Pancreas (tissue), 10 donors: ENCODE results near the gene CALML3. TPM values are rescaled to one million over a fixed set of nuclear protein-coding genes. Genes with fewer than 3 reads are reported as not detected.

Experiments used
- ATAC-seq, 4 donors: fragments of 200-7000 bp; cut with Tn5 transposase; one replicate each; pipeline versions ENCODE4 v1.8.0 to v1.9.1; 2020; ENCODE audit warnings: mild to moderate bottlenecking in 4 of 4, moderate library complexity in 4 of 4
- DNase-seq, 6 donors: peaks; one replicate each; pipeline ENCODE4 v3.0.0-alpha.2; 2020
- FAIRE-seq: peaks from 2 replicates; lab custom pipeline; 2012; peaks lifted over from hg19 to GRCh38; lab: Jason Lieb, UNC
- H3K27ac ChIP-seq, 4 donors: fragments of 200-600 bp; sonication (generic); 1 replicate in 3 of 4; 2 replicates in 1 of 4; pipeline versions ENCODE4 v1.5.0 to v1.8.0; 2020
- H3K27me3 ChIP-seq, 4 donors: fragments of 200-600 bp; one replicate each; pipeline ENCODE4 v1.8.0; 2021
- H3K36me3 ChIP-seq, 3 donors: fragments of 200-600 bp; sonication (generic) in 1 of 3; one replicate each; pipeline versions ENCODE4 v1.5.0 to v1.8.0; 2020 to 2021
- H3K4me1 ChIP-seq, 3 donors: fragments of 200-600 bp; one replicate each; pipeline ENCODE4 v1.8.0; 2021
- H3K4me3 ChIP-seq, 4 donors: fragments of 200-600 bp; sonication (generic) in 2 of 4; one replicate each; pipeline versions ENCODE4 v1.5.0 to v1.8.0; 2020 to 2021
- H3K9me3 ChIP-seq, 4 donors: fragments of 200-600 bp; one replicate each; pipeline ENCODE4 v1.8.0; 2021
- CTCF ChIP-seq, 4 donors: fragments of 200-600 bp; sonication (generic) in 3 of 4; IDR thresholded peaks; one replicate each; pipeline versions ENCODE4 v1.5.0 to v1.8.0; 2021; ENCODE audit warnings: antibody characterized with exemption in 4 of 4
- WGBS, 2 donors: extraction: QIAGEN DNeasy Blood & Tissue Kit; methylation state at CpG; one replicate each; pipeline ENCODE4 v1.1.7; 2013; 5-methylcytosine and 5-hydroxymethylcytosine counted together
- intact Hi-C, 3 donors: fragments of 100-400 bp; cut with DNase I; formaldehyde crosslinking; loops; one replicate each; pipeline versions ENCODE4 v1.11.1 to v1.14.2; 2022
- polyA plus RNA-seq, 2 donors: library from polyadenylated mRNA; stranded (reverse); fragments of 200-250 nt; gene quantifications; one replicate each; pipeline ENCODE4 v1.2.3, GENCODE V29; 2013
- total RNA-seq, 6 donors: library from RNA; stranded (reverse); fragmentation: NEBNext Ultra II Directional in 4 of 6; extraction: Animal tissue kit (Norgen Biotek cat#: 25700) in 4 of 6; gene quantifications; one replicate each; pipeline versions ENCODE4 v1.2.1 to v1.2.4, GENCODE V29; 2021 to 2023
- donor health status: healthy with polysubstance abuse.
- donor health status: DM: no; HTN: no; CAD: no; lungs with moderate emphysema.
- donor health status: DM: no; HTN: no; CAD: no.
- donor health status: control.
- donor health status: control.
- donor health status: Bipolar disorder and iron deficiency.
- donor health status: DM: yes; HTN: yes; CAD: no.
- donor health status: DM: no; HTN: no; CAD: no.
- donor health status: DM: no; HTN: no; CAD: no.
- donor health status: DM: yes; HTN: yes; CAD: no.

CALML3 gene
- total and polyA plus RNA-seq, 8 donors = 0.05 to 0.08 TPM; not detected in 6

GRCh38 chr10:5515948-5516761, 8.6 kb upstream of the CALML3 start:
- intact Hi-C loops = no loop called here
- FAIRE-seq (no peak), ATAC-seq (no peak), DNase-seq (peak in 1 of 6 donors; percentile 25)
- H3K27me3 ChIP-seq = no peaks in the 10 kb centered on the region
- peaks cover 0 to 8% (median 5%) of the 10 kb centered on the region in 3 donors for H3K4me1 ChIP-seq
- H3K4me3 ChIP-seq = no peak overlapping the region
- H3K36me3 ChIP-seq = no peaks in the 10 kb centered on the region
- H3K27ac ChIP-seq = no peak overlapping the region
- 75 to 83% methylated on average over 10 of the region's 10 CpGs for WGBS, 2 donors
- no peak for TF ChIP-seq CTCF (IDR thresholded peaks at IDR 0.05)
- no peaks in the 10 kb centered on the region for H3K9me3 ChIP-seq

DNA sequence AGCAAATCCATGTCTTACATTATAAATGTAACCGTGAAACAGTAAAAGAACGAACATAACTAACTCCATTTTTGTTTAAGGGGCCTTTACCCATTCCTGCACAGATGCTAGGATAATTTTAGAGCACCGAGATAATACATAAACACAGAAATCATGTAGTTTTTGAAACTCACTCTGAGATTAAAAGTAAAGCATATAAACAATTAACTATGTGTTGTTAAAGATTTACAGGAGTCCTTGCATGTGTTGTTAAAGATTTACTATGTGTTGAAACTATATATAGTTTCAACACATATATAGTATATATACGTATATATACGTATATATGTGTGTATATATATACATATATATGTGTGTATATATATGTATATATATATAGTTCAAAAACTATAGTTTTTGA, 7.2 kb upstream of the CALML3 start:
- intact Hi-C loops = no loop called here
- H3K27ac ChIP-seq = no peak overlapping the region
- ATAC-seq (no peak), FAIRE-seq (peak; percentile 78), DNase-seq (no peak)
- H3K36me3 ChIP-seq = no peaks in the 10 kb centered on the region
- no peak overlapping the region for H3K4me3 ChIP-seq
- TF ChIP-seq CTCF (IDR thresholded peaks at IDR 0.05) = no peak
- 35 to 44% methylated on average over 5 of the region's 5 CpGs for WGBS, 2 donors
- no peaks in the 10 kb centered on the region for H3K9me3 ChIP-seq
- peaks cover 0 to 8% (median 5%) of the 10 kb centered on the region in 3 donors for H3K4me1 ChIP-seq
- H3K27me3 ChIP-seq = no peaks in the 10 kb centered on the region

DNA sequence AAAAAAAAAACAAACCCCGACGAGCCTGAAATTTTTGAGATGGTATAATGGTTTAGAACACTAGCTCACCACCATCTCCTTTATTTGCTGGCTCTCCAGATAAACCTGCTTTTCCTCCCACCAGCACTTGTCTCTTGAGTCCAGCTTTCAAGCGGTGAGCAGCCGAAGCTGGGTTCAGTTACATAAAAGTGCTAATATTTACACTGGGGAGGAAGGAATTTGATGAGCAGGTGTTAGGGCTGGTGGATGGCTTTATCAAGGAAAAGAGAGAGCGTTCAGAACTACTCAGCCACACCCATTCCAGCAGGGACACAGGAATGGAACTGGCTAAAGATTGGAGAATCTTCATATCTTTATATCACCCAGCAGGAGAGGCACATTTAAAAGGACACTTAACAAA, 6.6 kb upstream of the CALML3 start:
- peak in 2 of 4 donors; percentile 73 to 75 for ATAC-seq
- intact Hi-C loops = no loop called here
- DNase-seq = no peak
- Histone ChIP-seq H3K36me3 (no peaks in the 10 kb centered on the region), H3K27ac (peak overlapping the region in 1 of 4 donors; percentile 16), H3K9me3 (no peaks in the 10 kb centered on the region), H3K27me3 (no peaks in the 10 kb centered on the region), H3K4me1 (peaks cover 0 to 8% (median 5%) of the 10 kb centered on the region in 3 donors), H3K4me3 (no peak overlapping the region)
- 16 to 17% methylated on average over 5 of the region's 5 CpGs for WGBS, 2 donors
- FAIRE-seq = no peak
- TF ChIP-seq CTCF (IDR thresholded peaks at IDR 0.05) = no peak

- Histone ChIP-seq H3K4me3 (no peak overlapping the region), H3K27me3 (no peaks in the 10 kb centered on the region), H3K27ac (no peak overlapping the region), H3K4me1 (peaks cover 0 to 8% (median 5%) of the 10 kb centered on the region in 3 donors), H3K36me3 (no peaks in the 10 kb centered on the region), H3K9me3 (no peaks in the 10 kb centered on the region)
- DNase-seq = no peak
- intact Hi-C loops = no loop called here
- ATAC-seq = no peak
- no peak for FAIRE-seq
- 95 to 96% methylated on average over 3 of the region's 3 CpGs for WGBS, 2 donors
- TF ChIP-seq CTCF (IDR thresholded peaks at IDR 0.05) = no peak
These were observed 5.7 kb upstream of the CALML3 start for GRCh38 chr10:5519054-5519453.
